HCT116 (cell line): ENCODE results near the gene TMEM82. TPM values are rescaled to one million over a fixed set of nuclear protein-coding genes. Genes with fewer than 3 reads are reported as not detected.
A peak's percentile ranks its signal among the peaks of the same experiment; 100 is the strongest.

ENCODE experiments used
- ATAC-seq: fragments of 200-7000 bp; cut with Tn5 transposase; 2 replicates; pipeline ENCODE4 v1.9.1; 2020; ENCODE audit warnings: mild to moderate bottlenecking, moderate library complexity
- BruUV-seq: library from RNA; stranded (reverse); fragments of 400-500 nt; replicated peaks from 2 replicates; lab custom pipeline; 2021; lab: Mats Ljungman, UMichigan
- CTCF ChIA-PET: fragments of 300-600 bp; sonication (Branson Sonifier 250); formaldehyde crosslinking; loops from one replicate; lab custom pipeline; 2021; ENCODE audit warnings: antibody characterized with exemption; lab: Charles Lee
- POLR2A ChIA-PET: fragments of 300-600, 350-600 bp; sonication (Branson Sonifier 250); formaldehyde crosslinking; loops from one replicate; lab custom pipeline; 2021; ENCODE audit warnings: antibody characterized with exemption; lab: Charles Lee
- RAD21 ChIA-PET, 2 experiments: fragments of 300-600 bp; sonication (Branson Sonifier 250); formaldehyde crosslinking; loops; one replicate each; lab custom pipeline; 2023; ENCODE audit warnings: low total read pairs in 2 of 2; ENCODE audit not compliant: uncharacterized antibody in 2 of 2, unreplicated experiment in 2 of 2, low non-redundant PET in 1 of 2; lab: Charles Lee
- DNase-seq: peaks from one replicate; pipeline ENCODE4 v3.0.0-alpha.2; 2010; ENCODE audit warnings: low read depth, low spot score
- H2AFZ ChIP-seq: fragments of 200-600 bp; shearing (Covaris generic), sonication (generic); 2 replicates; pipeline ENCODE4 v1.6.1; 2017; ENCODE audit warnings: low read depth, mixed run types, mixed read lengths, antibody characterized with exemption, low read length; ENCODE audit not compliant: poor library complexity, severe bottlenecking
- H3K27ac ChIP-seq: 2 replicates; pipeline ENCODE4 v1.5.1; 2012; ENCODE audit warnings: low read depth, low read length
- H3K27me3 ChIP-seq: fragments of 200-600 bp; sonication (generic); 2 replicates; pipeline ENCODE4 v1.6.1; 2016; ENCODE audit warnings: mixed run types, low read length, mixed read lengths; ENCODE audit not compliant: insufficient read depth
- H3K36me3 ChIP-seq, 2 experiments: fragments of 200-500 bp in 1 of 2; fragments of 200-600 bp in 1 of 2; sonication (Bioruptor generic) in 1 of 2; sonication (generic) in 1 of 2; 2 replicates each; pipeline versions ENCODE4 v1.5.1 to v1.6.1; 2014 to 2016; ENCODE audit warnings: low read length in 2 of 2, inconsistent platforms in 1 of 2, mixed read lengths in 1 of 2, mixed run types in 1 of 2; ENCODE audit not compliant: insufficient read depth in 2 of 2, control insufficient read depth in 1 of 2
- H3K4me1 ChIP-seq, 2 experiments: fragments of 200-600 bp in 1 of 2; sonication (generic) in 1 of 2; 2 replicates each; pipeline versions ENCODE4 v1.5.1 to v1.6.1; 2012 to 2017; ENCODE audit warnings: low read length in 2 of 2, inconsistent platforms in 1 of 2, mild to moderate bottlenecking in 1 of 2, mixed read lengths in 1 of 2, mixed run types in 1 of 2, moderate library complexity in 1 of 2; ENCODE audit not compliant: insufficient read depth in 2 of 2, control insufficient read depth in 1 of 2
- H3K4me2 ChIP-seq: fragments of 200-600 bp; sonication (generic); 2 replicates; pipeline ENCODE4 v1.6.1; 2017; ENCODE audit warnings: mixed run types, low read length, mixed read lengths
- H3K4me3 ChIP-seq, 2 experiments: fragments of 200-600 bp in 1 of 2; sonication (generic) in 1 of 2; replicated peaks in 1 of 2; 2 replicates each; pipeline ENCODE4 v1.5.1; 2011 to 2016; ENCODE audit warnings: low read length in 2 of 2, control low read depth in 1 of 2, low read depth in 1 of 2, mild to moderate bottlenecking in 1 of 2, mixed read lengths in 1 of 2, mixed run types in 1 of 2
- H3K79me2 ChIP-seq: fragments of 200-600 bp; sonication (generic); 2 replicates; pipeline ENCODE4 v1.6.1; 2017; ENCODE audit warnings: mild to moderate bottlenecking, mixed run types, low read length, moderate library complexity, mixed read lengths; ENCODE audit not compliant: insufficient read depth
- H3K9ac ChIP-seq: fragments of 200-600 bp; sonication (generic); 2 replicates; pipeline ENCODE4 v1.6.1; 2016; ENCODE audit warnings: low read length, mixed read lengths
- H3K9me2 ChIP-seq: fragments of 200-600 bp; sonication (generic), shearing (Covaris generic); 2 replicates; pipeline ENCODE4 v1.6.1; 2017; ENCODE audit warnings: mixed run types, mild to moderate bottlenecking, moderate library complexity; ENCODE audit not compliant: insufficient read depth
- H3K9me3 ChIP-seq, 2 experiments: fragments of 200-500 bp in 1 of 2; fragments of 200-600 bp in 1 of 2; sonication (Bioruptor generic) in 1 of 2; sonication (generic) in 1 of 2; 2 replicates each; pipeline ENCODE4 v1.6.1; 2014 to 2017; ENCODE audit warnings: low read length in 2 of 2, mixed read lengths in 2 of 2, inconsistent platforms in 1 of 2, low read depth in 1 of 2, mild to moderate bottlenecking in 1 of 2, mixed run types in 1 of 2, moderate library complexity in 1 of 2; ENCODE audit not compliant: control insufficient read depth in 1 of 2, insufficient read depth in 1 of 2
- H4K20me1 ChIP-seq: fragments of 200-600 bp; sonication (generic), shearing (Covaris generic); 2 replicates; pipeline ENCODE4 v1.6.1; 2017; ENCODE audit warnings: mixed run types, mild to moderate bottlenecking, moderate library complexity; ENCODE audit not compliant: insufficient read depth
- CTCF ChIP-seq, 3 experiments: fragments of 200-600 bp in 1 of 3; sonication (generic) in 1 of 3; IDR thresholded peaks in 2 of 3; conservative IDR thresholded peaks in 1 of 3; 2 replicates each; pipeline ENCODE4 v1.5.1; 2012 to 2017; ENCODE audit warnings: low read depth in 2 of 3, low read length in 2 of 3, antibody characterized with exemption in 1 of 3, borderline replicate concordance in 1 of 3, control low read depth in 1 of 3, mild to moderate bottlenecking in 1 of 3, mixed read lengths in 1 of 3, mixed run types in 1 of 3, moderate library complexity in 1 of 3; ENCODE audit not compliant: insufficient read depth in 1 of 3
- FOSL1 ChIP-seq: IDR thresholded peaks from 2 replicates; pipeline ENCODE4 v1.6.1; 2012; ENCODE audit warnings: low read depth
- RAD21 ChIP-seq: IDR thresholded peaks from 2 replicates; pipeline ENCODE4 v1.6.1; 2012; ENCODE audit warnings: low read depth, mild to moderate bottlenecking
- TCF7L2 ChIP-seq: IDR thresholded peaks from 2 replicates; pipeline ENCODE4 v1.7.0; 2011; ENCODE audit warnings: borderline replicate concordance, inconsistent platforms; ENCODE audit not compliant: insufficient read depth, insufficient read length; ENCODE audit errors: extremely low read depth
- intact Hi-C: fragments of 100-400 bp; cut with micrococcal nuclease; formaldehyde crosslinking; loops from 2 replicates; pipeline ENCODE4 v1.10.0; 2022
- total RNA-seq: library from RNA; stranded (reverse); gene quantifications from one replicate; pipeline ENCODE4 v1.2.1, GENCODE V29; 2021; ENCODE audit not compliant: unreplicated experiment

The TMEM82 gene
- total RNA-seq, 1 experiment from 2014 or later: not detected

DNA sequence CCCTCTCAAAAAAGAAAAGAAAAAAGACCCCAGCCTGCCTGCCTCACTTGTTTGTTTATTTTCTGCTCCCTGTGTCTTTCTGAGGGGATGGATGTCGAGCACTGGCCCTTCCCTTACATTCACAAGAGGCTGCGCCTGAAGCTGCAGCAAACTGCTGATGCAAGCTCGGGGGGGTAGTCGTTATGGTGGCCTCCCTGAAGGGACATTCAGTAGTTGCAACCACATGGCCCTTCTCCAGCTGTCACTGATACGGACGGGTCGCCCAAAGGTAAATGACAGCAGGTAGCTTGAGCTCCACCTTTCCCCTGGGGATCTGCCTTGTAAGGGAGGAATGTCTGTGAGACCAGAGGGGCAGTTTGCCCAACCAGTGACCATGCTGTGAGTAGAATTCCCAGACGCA is 40.5 kb upstream of the TMEM82 start:
- ChIA-PET RAD21 (no interaction called here), POLR2A (no interaction called here), CTCF (no interaction called here)
- intact Hi-C loops: no loop called here
- no peak overlapping the region for H3K4me3 ChIP-seq
- H3K36me3 ChIP-seq: no peaks in the 10 kb centered on the region
- no peak overlapping the region for H3K27ac ChIP-seq
- H4K20me1 ChIP-seq: no peaks in the 10 kb centered on the region
- no TSS peak for BruUV-seq
- H3K9me3 ChIP-seq: no peaks in the 10 kb centered on the region
- no peaks in the 10 kb centered on the region for H3K27me3 ChIP-seq
- H3K4me2 ChIP-seq: no peak overlapping the region
- no peaks in the 10 kb centered on the region for H3K9me2 ChIP-seq
- no peak for TF ChIP-seq FOSL1
- H3K9ac ChIP-seq: no peak overlapping the region
- no peak overlapping the region for H2AFZ ChIP-seq
- H3K4me1 ChIP-seq: peaks cover 0 to 3% of the 10 kb centered on the region in 2 experiments; a peak in 1 of 4 replicates
- DNase-seq (no peak), ATAC-seq (no peak)
- H3K79me2 ChIP-seq: peaks cover 18% of the 10 kb centered on the region; the same call in 1 of the 2 replicates

DNA sequence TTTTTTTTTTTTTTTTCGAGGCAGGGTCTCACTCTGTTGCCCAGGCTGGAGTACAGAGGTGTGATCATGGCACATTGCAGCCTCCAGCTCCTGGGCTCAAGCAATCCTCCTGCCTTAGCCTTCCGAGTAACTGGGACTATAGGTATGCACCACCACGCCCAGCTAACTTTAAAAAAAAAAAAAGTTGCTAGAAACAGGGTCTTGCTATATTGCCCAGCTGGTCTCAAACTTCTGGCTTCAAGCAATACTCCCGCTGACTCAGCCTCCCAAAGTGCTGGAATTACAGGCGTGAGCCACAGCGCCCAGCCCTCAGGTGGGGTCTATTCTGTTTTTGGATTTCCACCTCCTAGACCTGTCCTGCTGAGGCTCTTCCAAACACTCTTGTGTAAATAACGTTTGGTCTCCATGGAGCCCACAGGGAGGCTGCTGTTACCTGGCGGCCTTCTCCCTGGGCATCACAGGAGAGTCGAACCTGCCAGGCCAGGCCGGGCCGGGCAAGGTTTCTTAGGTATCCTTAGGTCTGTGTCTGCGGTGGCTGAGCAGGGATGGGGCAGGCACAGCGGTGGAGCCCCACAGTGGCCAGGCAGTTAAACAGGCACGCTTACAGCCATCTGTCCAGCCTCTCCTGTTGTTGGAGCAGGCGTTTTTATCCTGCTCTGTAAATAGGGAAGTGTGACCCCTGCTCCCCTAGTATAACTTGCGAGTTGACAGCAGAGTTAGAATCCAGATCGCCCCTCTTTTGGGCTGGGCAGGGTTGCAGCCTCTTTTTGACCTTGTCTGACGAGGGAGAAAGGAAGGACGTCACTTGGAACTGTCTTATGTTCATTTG is 39.4 kb upstream of the TMEM82 start:
- Histone ChIP-seq H3K9me2 (no peaks in the 10 kb centered on the region), H4K20me1 (no peaks in the 10 kb centered on the region), H3K27me3 (no peaks in the 10 kb centered on the region), H3K27ac (no peak overlapping the region), H2AFZ (no peak overlapping the region), H3K4me1 (peaks cover 0 to 3% of the 10 kb centered on the region in 2 experiments; a peak in 1 of 4 replicates), H3K36me3 (no peaks in the 10 kb centered on the region), H3K9me3 (no peaks in the 10 kb centered on the region), H3K4me2 (no peak overlapping the region), H3K4me3 (no peak overlapping the region), H3K79me2 (peaks cover 21% of the 10 kb centered on the region; the same call in 1 of the 2 replicates), H3K9ac (no peak overlapping the region)
- ChIA-PET RAD21 (no interaction called here), CTCF (no interaction called here), POLR2A (no interaction called here)
- TF ChIP-seq CTCF (IDR thresholded peaks at IDR 0.05 in 2 of 3, conservative IDR thresholded peaks at IDR 0.05 in 1 of 3; ENCODE audit: borderline replicate concordance in 1 of 3, insufficient read depth in 1 of 3, low read depth in 2 of 3, low read length in 2 of 3): peak; percentile 9 to 34 (median 21); a peak in 3 of 6 replicates
- TF ChIP-seq RAD21: peak; percentile 44; the same call in 1 of the 2 replicates
- no peak for TF ChIP-seq TCF7L2
- ATAC-seq (peak; percentile 92), DNase-seq (no peak)
- intact Hi-C loops: no loop called here
- BruUV-seq: no TSS peak
